IPS-18c (cell line): ENCODE data around the gene TRIM33.

Source experiments
- H3K4me3 ChIP-seq: 2 replicates; pipeline ENCODE4 v1.7.0; 2013; ENCODE audit warnings: low read depth, mild to moderate bottlenecking, low read length, moderate library complexity; ENCODE audit not compliant: insufficient read depth
- H3K9me3 ChIP-seq: one replicate; pipeline ENCODE4 v1.6.1; 2013; ENCODE audit warnings: mild to moderate bottlenecking, low read length, moderate library complexity; ENCODE audit not compliant: control insufficient read depth, insufficient read depth

The TRIM33 gene

GRCh38 chr1:114511032-114511785 lies at the start of gene TRIM33:
TSS of gene TRIM33 (minus strand) at chr1:114511203. CDS start at chr1:114511076, 127 bp downstream.
- Histone ChIP-seq H3K4me3 (peak within 1 kb of the TSS; percentile 97), H3K9me3 (no peaks in the 10 kb centered on the region)

- Histone ChIP-seq H3K9me3 (no peaks in the 10 kb centered on the region), H3K4me3 (no peak overlapping the region)
These were observed 48.4 kb upstream of the TRIM33 start for GRCh38 chr1:114559356-114559755.

GRCh38 chr1:114558544-114558943 lies 47.5 kb upstream of the TRIM33 start:
- no peaks in the 10 kb centered on the region for H3K9me3 ChIP-seq
- H3K4me3 ChIP-seq: no peak overlapping the region

- H3K9me3 ChIP-seq: no peaks in the 10 kb centered on the region
- no peak overlapping the region for H3K4me3 ChIP-seq
These were observed 43.6 kb upstream of the TRIM33 start for GRCh38 chr1:114554577-114554976.

GRCh38 chr1:114552106-114552639 lies 41.2 kb upstream of the TRIM33 start:
- no peaks in the 10 kb centered on the region for H3K9me3 ChIP-seq
- no peak overlapping the region for H3K4me3 ChIP-seq

- no peak overlapping the region for H3K4me3 ChIP-seq
- no peaks in the 10 kb centered on the region for H3K9me3 ChIP-seq
These were observed 40.4 kb upstream of the TRIM33 start for GRCh38 chr1:114551400-114551799.

GRCh38 chr1:114550336-114550735 lies 39.3 kb upstream of the TRIM33 start:
- H3K4me3 ChIP-seq: no peak overlapping the region
- H3K9me3 ChIP-seq: no peaks in the 10 kb centered on the region

GRCh38 chr1:114549137-114549536 lies 38.1 kb upstream of the TRIM33 start:
- H3K9me3 ChIP-seq: no peaks in the 10 kb centered on the region
- no peak overlapping the region for H3K4me3 ChIP-seq

- Histone ChIP-seq H3K9me3 (no peaks in the 10 kb centered on the region), H3K4me3 (no peak overlapping the region)
These were observed 36.1 kb upstream of the TRIM33 start for GRCh38 chr1:114547076-114547475.

GRCh38 chr1:114545796-114546195 lies 34.8 kb upstream of the TRIM33 start:
- Histone ChIP-seq H3K9me3 (no peaks in the 10 kb centered on the region), H3K4me3 (no peak overlapping the region)

- Histone ChIP-seq H3K4me3 (no peak overlapping the region), H3K9me3 (no peaks in the 10 kb centered on the region)
These were observed 34.3 kb upstream of the TRIM33 start for GRCh38 chr1:114545315-114545714.

- H3K4me3 ChIP-seq: no peak overlapping the region
- H3K9me3 ChIP-seq: no peaks in the 10 kb centered on the region
These were observed 29.8 kb upstream of the TRIM33 start for GRCh38 chr1:114540821-114541220.

GRCh38 chr1:114540272-114540671 lies 29.3 kb upstream of the TRIM33 start:
- Histone ChIP-seq H3K4me3 (no peak overlapping the region), H3K9me3 (no peaks in the 10 kb centered on the region)

GRCh38 chr1:114536043-114536442 lies 25.0 kb upstream of the TRIM33 start:
- no peaks in the 10 kb centered on the region for H3K9me3 ChIP-seq
- no peak overlapping the region for H3K4me3 ChIP-seq

GRCh38 chr1:114535401-114535800 lies 24.4 kb upstream of the TRIM33 start:
- H3K9me3 ChIP-seq: no peaks in the 10 kb centered on the region

GRCh38 chr1:114531094-114531493 lies 20.1 kb upstream of the TRIM33 start:
- Histone ChIP-seq H3K9me3 (no peaks in the 10 kb centered on the region), H3K4me3 (no peak overlapping the region)

More at GRCh38 chr1:114535401-114535800, 24.4 kb upstream of the TRIM33 start:
- H3K4me3 ChIP-seq: no peak overlapping the region

GRCh38 chr1:114530224-114530623 lies 19.2 kb upstream of the TRIM33 start:
- H3K4me3 ChIP-seq: no peak overlapping the region
- no peaks in the 10 kb centered on the region for H3K9me3 ChIP-seq

GRCh38 chr1:114524944-114525343 lies 13.9 kb upstream of the TRIM33 start:
- no peak overlapping the region for H3K4me3 ChIP-seq
- H3K9me3 ChIP-seq: no peaks in the 10 kb centered on the region

GRCh38 chr1:114522264-114522575 lies 11.2 kb upstream of the TRIM33 start:
- Histone ChIP-seq H3K9me3 (no peaks in the 10 kb centered on the region), H3K4me3 (no peak overlapping the region)
